GM12878 (cell line): ENCODE measurements around the gene LHFPL3. TPM values are rescaled to one million over a fixed set of nuclear protein-coding genes. Genes with fewer than 3 reads are reported as not detected.

Source experiments
- ATAC-seq: fragments of 200-7000 bp; cut with Tn5 transposase; 3 replicates; pipeline ENCODE4 v1.9.1; 2020; ENCODE audit warnings: mild to moderate bottlenecking, moderate library complexity
- BruUV-seq: library from RNA; stranded (reverse); fragments of 400-500 nt; replicated peaks from 2 replicates; lab custom pipeline; 2021; lab: Mats Ljungman, UMichigan
- CTCF ChIA-PET: fragments of 300-600 bp; sonication (Branson Sonifier 250); formaldehyde crosslinking; extraction: SDS; loops from one replicate; lab custom pipeline; 2021; ENCODE audit warnings: inconsistent platforms; lab: Yijun Ruan, JAX
- POLR2A ChIA-PET: fragments of 350-600 bp; formaldehyde crosslinking; extraction: SDS; loops from one replicate; lab custom pipeline; 2021; ENCODE audit warnings: inconsistent platforms; lab: Charles Lee
- RAD21 ChIA-PET: fragments of 300-600 bp; sonication (Branson Sonifier 250); formaldehyde crosslinking; loops from one replicate; lab custom pipeline; 2023; ENCODE audit warnings: antibody characterized with exemption; ENCODE audit not compliant: unreplicated experiment; lab: Charles Lee
- SMC1A ChIA-PET: fragments of 300-600 bp; sonication (Branson Sonifier 250); formaldehyde crosslinking; loops from one replicate; lab custom pipeline; 2023; ENCODE audit not compliant: unreplicated experiment, uncharacterized antibody; lab: Charles Lee
- DNase-seq: peaks from one replicate; pipeline ENCODE4 v3.0.0-alpha.2; 2011; ENCODE audit warnings: low read depth, low spot score
- FAIRE-seq: peaks from 3 replicates; lab custom pipeline; 2011; peaks lifted over from hg19 to GRCh38; lab: Jason Lieb, UNC
- H2AFZ ChIP-seq: 2 replicates; pipeline ENCODE4 v1.6.0; 2011; ENCODE audit warnings: low read depth, low read length, control low read depth; ENCODE audit not compliant: control insufficient read depth
- H3K27ac ChIP-seq: 2 replicates; pipeline ENCODE4 v1.5.1; 2011; ENCODE audit warnings: control low read depth; ENCODE audit not compliant: control insufficient read depth, insufficient read depth
- H3K27me3 ChIP-seq, 2 experiments: replicated peaks in 1 of 2; 2 replicates each; pipeline versions ENCODE4 v1.6.0 to v1.6.1; 2011; ENCODE audit warnings: low read length in 1 of 2; ENCODE audit not compliant: control insufficient read depth in 2 of 2, insufficient read depth in 2 of 2
- H3K36me3 ChIP-seq, 2 experiments: 2 replicates each; pipeline ENCODE4 v1.5.1; 2011; ENCODE audit warnings: low read length in 1 of 2; ENCODE audit not compliant: control insufficient read depth in 2 of 2, insufficient read depth in 2 of 2
- H3K4me1 ChIP-seq: 2 replicates; pipeline ENCODE4 v1.6.1; 2011; ENCODE audit warnings: mild to moderate bottlenecking, low read length, moderate library complexity, mixed read lengths; ENCODE audit not compliant: control insufficient read depth, insufficient read depth
- H3K4me2 ChIP-seq: 2 replicates; pipeline ENCODE4 v1.6.0; 2011; ENCODE audit warnings: control low read depth; ENCODE audit not compliant: control insufficient read depth, insufficient read depth
- H3K4me3 ChIP-seq: fragments of 200-600 bp; sonication (generic); 2 replicates; pipeline ENCODE4 v1.5.1; 2016
- H3K79me2 ChIP-seq: 2 replicates; pipeline ENCODE4 v1.6.0; 2011; ENCODE audit warnings: low read length; ENCODE audit not compliant: control insufficient read depth, insufficient read depth
- H3K9ac ChIP-seq: 2 replicates; pipeline ENCODE4 v1.8.0; 2011; ENCODE audit warnings: low read length, control low read depth, mixed read lengths; ENCODE audit not compliant: control insufficient read depth, insufficient read depth
- H3K9me3 ChIP-seq: replicated peaks from 3 replicates; pipeline ENCODE4 v1.5.1; 2011; ENCODE audit warnings: mild to moderate bottlenecking, low read length; ENCODE audit not compliant: control insufficient read depth, insufficient read depth
- H4K20me1 ChIP-seq: 2 replicates; pipeline ENCODE4 v1.6.0; 2011; ENCODE audit not compliant: control insufficient read depth, insufficient read depth
- EP300 ChIP-seq, 2 experiments: fragments of 150-350 bp in 1 of 2; IDR thresholded peaks; 2 replicates each; pipeline ENCODE4 v1.6.1; 2011 to 2012; ENCODE audit warnings: low read depth in 2 of 2, low read length in 2 of 2, borderline replicate concordance in 1 of 2, improper control_type of control experiment in 1 of 2, inconsistent platforms in 1 of 2; ENCODE audit not compliant: control insufficient read depth in 1 of 2
- HCFC1 ChIP-seq: fragments of 150-350 bp; IDR thresholded peaks from 2 replicates; pipeline ENCODE4 v1.6.1; 2014; ENCODE audit warnings: low read length
- MXI1 ChIP-seq: fragments of 150-350 bp; IDR thresholded peaks from 2 replicates; pipeline ENCODE4 v1.6.1; 2011; ENCODE audit warnings: low read depth, mild to moderate bottlenecking, inconsistent platforms, low read length, improper control_type of control experiment
- MYB ChIP-seq: fragments of 150-350 bp; IDR thresholded peaks from 2 replicates; pipeline ENCODE4 v1.6.1; 2014; ENCODE audit warnings: mild to moderate bottlenecking, low read depth, low read length, borderline replicate concordance
- NFIC ChIP-seq: IDR thresholded peaks from 2 replicates; pipeline ENCODE4 v1.6.1; 2012; ENCODE audit warnings: low read depth, mild to moderate bottlenecking, inconsistent platforms, low read length, moderate library complexity
- SUPT20H ChIP-seq: IDR thresholded peaks from 2 replicates; pipeline ENCODE4 v1.6.1; 2011; ENCODE audit warnings: low read depth, mild to moderate bottlenecking, low read length, moderate library complexity, borderline replicate concordance; ENCODE audit not compliant: control insufficient read depth
- TAF1 ChIP-seq: IDR thresholded peaks from 2 replicates; pipeline ENCODE4 v1.6.1; 2011; ENCODE audit warnings: mild to moderate bottlenecking, low read depth, low read length, borderline replicate concordance
- WGBS: methylation state at CpG from one replicate; pipeline ENCODE4 v1.1.6; 2016; ENCODE audit warnings: low lambda C conversion rate; ENCODE audit not compliant: insufficient replicate concordance, insufficient coverage; ENCODE audit errors: missing lambda C conversion rate; 5-methylcytosine and 5-hydroxymethylcytosine counted together
- in situ Hi-C: fragments of 300-500 bp; cut with MboI; formaldehyde crosslinking; loops from 9 replicates; pipeline ENCODE4 v1.14.3; 2018; ENCODE audit warnings: mixed read lengths
- intact Hi-C: fragments of 100-400 bp; cut with micrococcal nuclease; formaldehyde crosslinking; loops from one replicate; pipeline ENCODE4 v1.14.2; 2022; ENCODE audit not compliant: unreplicated experiment
- polyA plus RNA-seq, 11 experiments: library from polyadenylated mRNA; depleted of rRNA in 4 of 11; unstranded in 6 of 11; stranded (reverse) in 5 of 11; fragments of >200 nt; fragmentation: Nextera tagmentation in 4 of 11; fragmentation: Illumina TruSeq in 1 of 11; extraction: Ambion mirVana in 4 of 11; extraction: Trizol in 1 of 11; gene quantifications; 1 replicate in 1 of 11; 2 replicates in 10 of 11; pipeline versions ENCODE4 v1.2.1 to v1.2.3, GENCODE V29; 2011 to 2016; ENCODE audit warnings: inconsistent platforms in 2 of 11, missing spikeins in 2 of 11, low read depth in 1 of 11
- total RNA-seq, 4 experiments: library from RNA; depleted of rRNA in 3 of 4; stranded (reverse); fragments of >200 nt in 3 of 4; fragmentation: Illumina TruSeq in 1 of 4; extraction: Trizol in 1 of 4; gene quantifications; 2 replicates each; pipeline versions ENCODE4 v1.2.1 to v1.2.3, GENCODE V29; 2013 to 2021
- TF ChIP-seq, protein P1 (sequence below): fragments of 450-650 bp; IDR thresholded peaks from 2 replicates; pipeline ENCODE4 v1.6.1; 2017; ENCODE audit warnings: mild to moderate bottlenecking

Gene LHFPL3
- total and polyA plus RNA-seq, 10 of the 15 experiments (the other 5 are each of a cell fraction or from before 2014, with no cell fraction given) = 0.09 TPM; not detected in 9

DNA sequence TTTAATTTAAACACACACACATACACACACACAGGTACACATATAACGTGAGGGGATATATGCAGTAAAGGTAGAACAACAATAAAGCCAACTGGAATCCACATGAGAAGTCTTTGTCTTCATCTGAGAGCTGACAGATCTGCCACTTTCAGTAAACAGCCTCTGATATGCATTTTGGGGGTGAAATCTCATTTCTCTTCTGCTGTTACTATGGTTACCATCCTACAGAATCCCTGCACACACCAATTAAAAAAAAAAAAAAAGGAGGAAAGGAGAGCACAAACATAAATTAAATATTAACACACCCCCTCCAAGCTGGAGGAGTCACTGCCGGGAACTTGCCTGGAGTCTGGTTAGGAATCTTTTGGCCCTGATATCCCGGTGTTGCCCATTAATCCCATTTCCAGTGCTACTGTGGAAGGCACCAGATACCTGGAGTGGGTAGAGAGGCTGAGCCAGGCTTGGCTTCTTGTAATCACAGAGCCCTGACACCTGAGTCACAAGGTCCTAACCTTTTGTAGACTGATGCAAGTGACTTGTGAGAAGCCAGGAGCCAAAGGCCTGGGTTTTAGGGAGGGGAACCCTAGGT, 169.1 kb downstream of the LHFPL3 start:
- H3K4me2 ChIP-seq = no peak overlapping the region
- no peaks in the 10 kb centered on the region for H3K79me2 ChIP-seq
- no peak overlapping the region for H3K9ac ChIP-seq
- FAIRE-seq (no peak), ATAC-seq (no peak), DNase-seq (no peak)
- CTCF ChIA-PET = no interaction called here
- intact Hi-C loops = no loop called here
- H3K36me3 ChIP-seq = no peaks in the 10 kb centered on the region
- H3K9me3 ChIP-seq = no peaks in the 10 kb centered on the region
- in situ Hi-C loops = no loop called here
- H3K27ac ChIP-seq = no peak overlapping the region
- no peak overlapping the region for H2AFZ ChIP-seq
- no peak overlapping the region for H3K4me3 ChIP-seq
- no TSS peak for BruUV-seq
- SMC1A ChIA-PET = no interaction called here
- RAD21 ChIA-PET = no interaction called here
- H3K27me3 ChIP-seq = no peaks in the 10 kb centered on the region
- TF ChIP-seq MYB (no peak), TAF1 (no peak), MXI1 (no peak), NFIC (no peak), SUPT20H (no peak), EP300 (IDR thresholded peaks at IDR 0.05; ENCODE audit: borderline replicate concordance in 1 of 2, control insufficient read depth in 1 of 2, low read depth in 2 of 2, low read length in 2 of 2) (no peak), HCFC1 (no peak)
- TF ChIP-seq, protein P1, sequence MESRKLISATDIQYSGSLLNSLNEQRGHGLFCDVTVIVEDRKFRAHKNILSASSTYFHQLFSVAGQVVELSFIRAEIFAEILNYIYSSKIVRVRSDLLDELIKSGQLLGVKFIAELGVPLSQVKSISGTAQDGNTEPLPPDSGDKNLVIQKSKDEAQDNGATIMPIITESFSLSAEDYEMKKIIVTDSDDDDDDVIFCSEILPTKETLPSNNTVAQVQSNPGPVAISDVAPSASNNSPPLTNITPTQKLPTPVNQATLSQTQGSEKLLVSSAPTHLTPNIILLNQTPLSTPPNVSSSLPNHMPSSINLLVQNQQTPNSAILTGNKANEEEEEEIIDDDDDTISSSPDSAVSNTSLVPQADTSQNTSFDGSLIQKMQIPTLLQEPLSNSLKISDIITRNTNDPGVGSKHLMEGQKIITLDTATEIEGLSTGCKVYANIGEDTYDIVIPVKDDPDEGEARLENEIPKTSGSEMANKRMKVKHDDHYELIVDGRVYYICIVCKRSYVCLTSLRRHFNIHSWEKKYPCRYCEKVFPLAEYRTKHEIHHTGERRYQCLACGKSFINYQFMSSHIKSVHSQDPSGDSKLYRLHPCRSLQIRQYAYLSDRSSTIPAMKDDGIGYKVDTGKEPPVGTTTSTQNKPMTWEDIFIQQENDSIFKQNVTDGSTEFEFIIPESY = no peak
- H3K4me1 ChIP-seq = no peaks in the 10 kb centered on the region
- POLR2A ChIA-PET = no interaction called here
- no peaks in the 10 kb centered on the region for H4K20me1 ChIP-seq
- 36% methylated on average over 3 of the region's 3 CpGs for WGBS
